ENCODE data around the gene SPATA13.

SPATA13 gene

GRCh38 chr13:24146961-24147569 is 13.5 kb upstream of the SPATA13 start:
- H3K9me3 ChIP-seq (ENCODE audit: low read length) = no peaks in the 10 kb centered on the region
- H2AFZ ChIP-seq (ENCODE audit: low read depth, low read length) = no peak overlapping the region
- H3K27me3 ChIP-seq (ENCODE audit: insufficient read depth, low read length) = no peaks in the 10 kb centered on the region
- H3K4me1 ChIP-seq (ENCODE audit: insufficient read depth, low read length) = peaks cover 23% of the 10 kb centered on the region
- H3K4me3 ChIP-seq (ENCODE audit: low read length) = no peak overlapping the region
- no peaks in the 10 kb centered on the region for H3K36me3 ChIP-seq (ENCODE audit: insufficient read depth, low read length)

GRCh38 chr13:24147570-24147963 is 13.0 kb upstream of the SPATA13 start:
- H2AFZ ChIP-seq (ENCODE audit: low read depth, low read length) = no peak overlapping the region
- H3K9me3 ChIP-seq (ENCODE audit: low read length) = no peaks in the 10 kb centered on the region
- H3K27me3 ChIP-seq (ENCODE audit: insufficient read depth, low read length) = no peaks in the 10 kb centered on the region
- H3K4me3 ChIP-seq (ENCODE audit: low read length) = no peak overlapping the region
- H3K36me3 ChIP-seq (ENCODE audit: insufficient read depth, low read length) = no peaks in the 10 kb centered on the region
- H3K4me1 ChIP-seq (ENCODE audit: insufficient read depth, low read length) = peaks cover 24% of the 10 kb centered on the region

GRCh38 chr13:24148414-24149235 is 11.9 kb upstream of the SPATA13 start:
- H3K27me3 ChIP-seq (ENCODE audit: insufficient read depth, low read length) = no peaks in the 10 kb centered on the region
- no peaks in the 10 kb centered on the region for H3K9me3 ChIP-seq (ENCODE audit: low read length)
- H2AFZ ChIP-seq (ENCODE audit: low read depth, low read length) = no peak overlapping the region
- H3K36me3 ChIP-seq (ENCODE audit: insufficient read depth, low read length) = no peaks in the 10 kb centered on the region
- H3K4me1 ChIP-seq (ENCODE audit: insufficient read depth, low read length) = peaks cover 27% of the 10 kb centered on the region
- no peak overlapping the region for H3K4me3 ChIP-seq (ENCODE audit: low read length)

- Histone ChIP-seq H3K4me1 (ENCODE audit: insufficient read depth, low read length) (peaks cover 27% of the 10 kb centered on the region), H2AFZ (ENCODE audit: low read depth, low read length) (no peak overlapping the region), H3K36me3 (ENCODE audit: insufficient read depth, low read length) (no peaks in the 10 kb centered on the region), H3K4me3 (ENCODE audit: low read length) (no peak overlapping the region), H3K9me3 (ENCODE audit: low read length) (no peaks in the 10 kb centered on the region), H3K27me3 (ENCODE audit: insufficient read depth, low read length) (no peaks in the 10 kb centered on the region)
Measured at GRCh38 chr13:24149246-24150032, 11.1 kb upstream of the SPATA13 start.

- no peaks in the 10 kb centered on the region for H3K27me3 ChIP-seq (ENCODE audit: insufficient read depth, low read length)
- no peaks in the 10 kb centered on the region for H3K9me3 ChIP-seq (ENCODE audit: low read length)
- peaks cover 22% of the 10 kb centered on the region for H3K4me1 ChIP-seq (ENCODE audit: insufficient read depth, low read length)
- no peak overlapping the region for H2AFZ ChIP-seq (ENCODE audit: low read depth, low read length)
- H3K36me3 ChIP-seq (ENCODE audit: insufficient read depth, low read length) = no peaks in the 10 kb centered on the region
- no peak overlapping the region for H3K4me3 ChIP-seq (ENCODE audit: low read length)
Measured at GRCh38 chr13:24150572-24150971, 9.9 kb upstream of the SPATA13 start.

GRCh38 chr13:24151864-24152263 is 8.7 kb upstream of the SPATA13 start:
- Histone ChIP-seq H3K9me3 (ENCODE audit: low read length) (no peaks in the 10 kb centered on the region), H3K27me3 (ENCODE audit: insufficient read depth, low read length) (no peaks in the 10 kb centered on the region), H3K4me3 (ENCODE audit: low read length) (no peak overlapping the region), H3K4me1 (ENCODE audit: insufficient read depth, low read length) (peaks cover 22% of the 10 kb centered on the region), H2AFZ (ENCODE audit: low read depth, low read length) (no peak overlapping the region), H3K36me3 (ENCODE audit: insufficient read depth, low read length) (no peaks in the 10 kb centered on the region)

- Histone ChIP-seq H3K4me1 (ENCODE audit: insufficient read depth, low read length) (peaks cover 23% of the 10 kb centered on the region), H3K36me3 (ENCODE audit: insufficient read depth, low read length) (no peaks in the 10 kb centered on the region), H3K4me3 (ENCODE audit: low read length) (no peak overlapping the region), H3K27me3 (ENCODE audit: insufficient read depth, low read length) (no peaks in the 10 kb centered on the region), H2AFZ (ENCODE audit: low read depth, low read length) (no peak overlapping the region), H3K9me3 (ENCODE audit: low read length) (no peaks in the 10 kb centered on the region)
Measured at GRCh38 chr13:24152292-24153214, 8.0 kb upstream of the SPATA13 start.

- H2AFZ ChIP-seq (ENCODE audit: low read depth, low read length) = no peak overlapping the region
- peaks cover 28% of the 10 kb centered on the region for H3K4me1 ChIP-seq (ENCODE audit: insufficient read depth, low read length)
- no peak overlapping the region for H3K4me3 ChIP-seq (ENCODE audit: low read length)
- no peaks in the 10 kb centered on the region for H3K36me3 ChIP-seq (ENCODE audit: insufficient read depth, low read length)
- no peaks in the 10 kb centered on the region for H3K9me3 ChIP-seq (ENCODE audit: low read length)
- H3K27me3 ChIP-seq (ENCODE audit: insufficient read depth, low read length) = no peaks in the 10 kb centered on the region
Measured at GRCh38 chr13:24153347-24153746, 7.2 kb upstream of the SPATA13 start.

GRCh38 chr13:24153979-24154701 is 6.4 kb upstream of the SPATA13 start:
- peaks cover 27% of the 10 kb centered on the region for H3K4me1 ChIP-seq (ENCODE audit: insufficient read depth, low read length)
- no peak overlapping the region for H2AFZ ChIP-seq (ENCODE audit: low read depth, low read length)
- H3K4me3 ChIP-seq (ENCODE audit: low read length) = no peak overlapping the region
- H3K27me3 ChIP-seq (ENCODE audit: insufficient read depth, low read length) = no peaks in the 10 kb centered on the region
- H3K36me3 ChIP-seq (ENCODE audit: insufficient read depth, low read length) = no peaks in the 10 kb centered on the region
- no peaks in the 10 kb centered on the region for H3K9me3 ChIP-seq (ENCODE audit: low read length)

GRCh38 chr13:24159357-24159756 is 1.2 kb upstream of the SPATA13 start:
- Histone ChIP-seq H3K27me3 (ENCODE audit: insufficient read depth, low read length) (no peaks in the 10 kb centered on the region), H2AFZ (ENCODE audit: low read depth, low read length) (no peak overlapping the region), H3K36me3 (ENCODE audit: insufficient read depth, low read length) (no peaks in the 10 kb centered on the region), H3K9me3 (ENCODE audit: low read length) (no peaks in the 10 kb centered on the region), H3K4me3 (ENCODE audit: low read length) (no peak overlapping the region), H3K4me1 (ENCODE audit: insufficient read depth, low read length) (peaks cover 43% of the 10 kb centered on the region)

GRCh38 chr13:24161010-24161775 is 673 bp downstream of the SPATA13 start:
- Histone ChIP-seq H3K9me3 (ENCODE audit: low read length) (no peaks in the 10 kb centered on the region), H3K4me1 (ENCODE audit: insufficient read depth, low read length) (peaks cover 54% of the 10 kb centered on the region), H3K4me3 (ENCODE audit: low read length) (peak overlapping the region; percentile 70), H3K27me3 (ENCODE audit: insufficient read depth, low read length) (no peaks in the 10 kb centered on the region), H3K36me3 (ENCODE audit: insufficient read depth, low read length) (no peaks in the 10 kb centered on the region), H2AFZ (ENCODE audit: low read depth, low read length) (peak overlapping the region; percentile 70)

Data from neuron (in vitro differentiated cells).